ENCODE data around the gene C17orf75. TPM values are rescaled to one million over a fixed set of nuclear protein-coding genes. Genes with fewer than 3 reads are reported as not detected.
"Not testable (repeated sequence)": the region's sequence is repeated elsewhere in the genome, so short reads cannot be mapped to it uniquely, and the experiment has no call there.

Gene C17orf75
- total and polyA plus RNA-seq, 10 donors = 9.3 to 25.8 (median 14.5) TPM

- H3K27me3 ChIP-seq (replicated peaks in 1 of 7) = no peaks in the 10 kb centered on the region
- peaks cover 0 to 18% (median 10%) of the 10 kb centered on the region in 6 donors for H3K4me1 ChIP-seq
- intact Hi-C loops (cut with DNase I; ENCODE audit: low total_unique reads) = loop anchor here (10.0 kb wide), 1 partner anchor 63 kb away; no protein-coding TSS in a partner anchor
- 80 to 89% (median 84%) methylated on average over 4 of the region's 4 CpGs for WGBS, 5 donors
- TF ChIP-seq CTCF (IDR thresholded peaks at IDR 0.05 in 8 of 11, conservative IDR thresholded peaks at IDR 0.05 in 3 of 11) = no peak
- no peak for TF ChIP-seq POLR2A (IDR thresholded peaks at IDR 0.05)
- TF ChIP-seq POLR2AphosphoS5 (IDR thresholded peaks at IDR 0.05) = no peak
- DNase-seq = no peak
- H3K9me3 ChIP-seq = no peaks in the 10 kb centered on the region
- H3K4me3 ChIP-seq = no peak overlapping the region
- H3K27ac ChIP-seq = no peak overlapping the region
- H3K36me3 ChIP-seq = no peaks in the 10 kb centered on the region
These were observed 24.6 kb downstream of the C17orf75 start for GRCh38 chr17:32317353-32317752.

DNA sequence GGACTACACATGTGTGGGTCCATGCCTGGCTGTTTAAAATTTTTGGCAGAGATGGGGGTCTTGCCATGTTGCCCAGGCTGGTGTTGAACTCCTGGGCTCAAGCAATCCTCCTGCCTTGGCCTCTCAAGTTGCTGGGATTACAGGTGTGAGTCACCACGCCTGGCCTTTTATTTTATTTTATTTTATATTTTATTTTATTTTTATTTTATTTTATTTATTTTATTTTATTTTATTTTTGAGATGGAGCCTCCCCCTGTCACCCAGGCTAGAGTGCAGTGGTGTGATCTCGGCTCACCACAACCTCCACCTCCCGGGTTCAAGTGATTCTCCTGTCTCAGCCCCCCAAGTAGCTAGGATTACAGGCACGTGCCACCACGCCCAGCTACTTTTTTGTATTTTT, 25.3 kb downstream of the C17orf75 start:
- intact Hi-C loops (cut with DNase I; ENCODE audit: low total_unique reads) = loop anchor here (10.0 kb wide), 1 partner anchor 62 kb away; no protein-coding TSS in a partner anchor
- H3K27ac ChIP-seq; H3K36me3 ChIP-seq; DNase-seq; H3K27me3 ChIP-seq (replicated peaks in 1 of 7); H3K4me3 ChIP-seq; H3K9me3 ChIP-seq: not testable (repeated sequence)
- H3K4me1 ChIP-seq = peaks cover 0 to 18% (median 10%) of the 10 kb centered on the region in 6 donors
- 91 to 98% (median 94%) methylated on average over 5 of the region's 5 CpGs for WGBS, 5 donors

DNA sequence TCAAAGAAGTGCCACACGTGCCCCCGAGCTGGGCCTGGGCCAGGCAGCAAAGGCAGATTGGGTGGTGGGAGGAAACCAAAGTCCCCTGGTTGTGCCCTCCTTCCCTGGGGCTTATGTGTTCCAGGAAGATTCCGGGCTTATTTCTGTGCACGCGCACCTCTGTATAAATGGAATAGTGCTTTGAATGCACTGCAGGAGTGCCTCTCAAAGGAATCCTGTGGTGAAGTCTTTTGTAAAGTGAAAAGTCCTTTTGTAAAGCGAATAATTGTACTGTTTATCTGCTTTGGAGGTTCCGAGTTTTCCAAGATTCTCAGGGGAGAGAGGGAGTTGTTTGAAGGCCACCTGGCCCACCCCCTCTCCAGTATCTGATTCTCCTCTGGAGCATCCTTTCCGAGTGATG, 26.8 kb downstream of the C17orf75 start:
- DNase-seq = no peak
- Histone ChIP-seq H3K9me3 (no peaks in the 10 kb centered on the region), H3K4me1 (peaks cover 0 to 17% (median 10%) of the 10 kb centered on the region in 6 donors), H3K27ac (no peak overlapping the region), H3K4me3 (no peak overlapping the region), H3K27me3 (replicated peaks in 1 of 7) (no peaks in the 10 kb centered on the region), H3K36me3 (no peaks in the 10 kb centered on the region)
- TF ChIP-seq POLR2A (IDR thresholded peaks at IDR 0.05) (no peak), CTCF (IDR thresholded peaks at IDR 0.05 in 8 of 11, conservative IDR thresholded peaks at IDR 0.05 in 3 of 11) (no peak), POLR2AphosphoS5 (IDR thresholded peaks at IDR 0.05) (no peak)
- intact Hi-C loops (cut with DNase I; ENCODE audit: low total_unique reads) = loop anchor here (10.0 kb wide), 1 partner anchor 60 kb away; no protein-coding TSS in a partner anchor
- WGBS, 5 donors = 84 to 93% (median 87%) methylated on average over 8 of the region's 8 CpGs

GRCh38 chr17:32314636-32315035, 27.3 kb downstream of the C17orf75 start:
- Histone ChIP-seq H3K4me1 (peaks cover 0 to 12% (median 7%) of the 10 kb centered on the region in 6 donors), H3K27ac (no peak overlapping the region), H3K4me3 (no peak overlapping the region), H3K27me3 (replicated peaks in 1 of 7) (no peaks in the 10 kb centered on the region), H3K36me3 (no peaks in the 10 kb centered on the region), H3K9me3 (no peaks in the 10 kb centered on the region)
- intact Hi-C loops (cut with DNase I; ENCODE audit: low total_unique reads) = loop anchor here (10.0 kb wide), 1 partner anchor 60 kb away; no protein-coding TSS in a partner anchor
- 54 to 79% (median 67%) methylated on average over 9 of the region's 9 CpGs for WGBS, 5 donors
- no peak for DNase-seq
- no peak for TF ChIP-seq POLR2AphosphoS5 (IDR thresholded peaks at IDR 0.05)
- no peak for TF ChIP-seq POLR2A (IDR thresholded peaks at IDR 0.05)

GRCh38 chr17:32311028-32311536, 30.9 kb downstream of the C17orf75 start:
- 46 to 71% (median 56%) methylated on average over 9 of the region's 9 CpGs for WGBS, 5 donors
- no peak for DNase-seq

More at GRCh38 chr17:32311028-32311536, 30.9 kb downstream of the C17orf75 start:
- Histone ChIP-seq H3K36me3 (no peaks in the 10 kb centered on the region), H3K9me3 (no peaks in the 10 kb centered on the region), H3K4me3 (no peak overlapping the region), H3K27ac (no peak overlapping the region), H3K4me1 (no peaks in the 10 kb centered on the region), H3K27me3 (replicated peaks in 1 of 7) (no peaks in the 10 kb centered on the region)
- intact Hi-C loops (cut with DNase I; ENCODE audit: low total_unique reads) = loop anchor here (10.0 kb wide), 1 partner anchor 56 kb away; no protein-coding TSS in a partner anchor
- no peak for TF ChIP-seq POLR2A (IDR thresholded peaks at IDR 0.05)

Data from spleen (tissue), 11 donors.